Eye (tissue), 1 donor: ENCODE results near the gene TIGIT.
A peak's percentile ranks its signal among the peaks of the same experiment; 100 is the strongest.
"Not testable (repeated sequence)": the region's sequence is repeated elsewhere in the genome, so short reads cannot be mapped to it uniquely, and the experiment has no call there.

ENCODE experiments used
- DNase-seq: peaks from one replicate; pipeline ENCODE4 v3.0.0-alpha.2; 2015

TIGIT gene

DNA sequence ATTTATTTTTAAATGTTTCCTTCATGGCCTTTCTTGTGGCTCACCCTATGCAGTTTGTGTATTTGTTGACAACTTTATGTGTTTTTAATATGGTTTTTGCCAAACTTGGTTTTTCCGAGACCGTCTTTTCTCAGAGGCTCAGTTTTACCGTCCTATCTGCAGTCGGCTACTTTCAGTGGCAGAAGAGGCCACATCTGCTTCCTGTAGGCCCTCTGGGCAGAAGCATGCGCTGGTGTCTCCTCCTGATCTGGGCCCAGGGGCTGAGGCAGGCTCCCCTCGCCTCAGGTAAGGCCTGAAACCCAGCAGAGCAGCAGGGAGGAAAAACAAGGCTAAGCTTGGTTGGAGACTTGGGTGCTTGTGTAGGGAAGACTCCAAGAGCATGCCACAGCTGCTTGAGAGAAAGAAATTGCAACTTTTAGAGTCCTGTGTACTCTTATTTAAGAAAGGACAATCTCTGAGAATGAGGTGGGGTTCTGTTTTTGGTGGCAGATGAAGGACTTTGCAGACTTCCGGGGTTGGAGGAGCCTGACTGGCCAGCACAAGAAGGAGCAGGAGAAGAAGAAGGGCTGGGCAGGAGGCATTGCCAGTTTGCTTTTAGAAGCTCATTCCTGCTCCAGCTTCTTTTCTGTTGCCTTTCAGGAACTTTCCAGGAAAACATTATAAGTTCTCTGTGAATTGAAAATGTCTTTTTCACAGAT lies at the start of gene TIGIT:
Gene TIGIT (plus strand): TSS at position 191 of the 698 bp plus-strand sequence. CDS start 34 bp downstream, at position 225.
- DNase-seq, result no peak

DNA sequence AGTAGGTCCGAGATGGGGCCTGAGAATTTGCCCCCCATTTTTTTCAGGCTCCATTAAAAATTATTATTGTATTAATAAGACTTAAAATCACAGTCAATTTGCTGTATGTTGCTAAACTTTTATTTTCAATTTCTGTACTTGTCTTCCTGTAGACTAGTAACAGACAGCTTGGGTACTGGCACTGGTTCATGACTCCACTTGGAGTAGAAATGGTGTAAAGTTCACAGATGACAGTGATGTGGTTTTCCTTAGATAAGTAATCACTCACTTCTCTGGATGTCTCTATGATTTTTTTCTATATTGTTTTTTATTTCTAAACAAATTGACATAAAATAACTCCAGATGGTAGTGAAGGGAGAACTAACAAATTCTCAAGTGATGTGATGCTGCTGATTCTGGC lies 40.9 kb upstream of the TIGIT start:
- no peak for DNase-seq

DNA sequence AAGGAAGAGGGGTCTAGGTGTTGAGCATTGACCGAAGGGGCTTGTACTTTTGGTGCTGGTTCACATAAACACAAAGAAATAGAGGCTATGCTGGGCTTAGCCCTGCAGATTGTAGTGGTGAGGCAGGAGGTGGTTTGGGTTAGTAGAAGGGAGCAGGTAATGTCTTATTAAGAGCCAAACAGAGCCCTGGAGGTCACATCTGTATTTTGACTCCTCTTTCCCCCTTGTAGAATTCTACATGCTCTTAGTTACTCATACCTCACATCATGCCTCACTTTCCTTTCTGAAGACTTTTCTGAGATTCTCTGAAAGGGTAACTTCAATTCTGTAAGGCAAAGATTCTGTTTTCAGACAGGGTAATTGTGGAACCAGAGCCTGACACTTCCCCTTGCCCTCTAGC lies 40.3 kb upstream of the TIGIT start:
- DNase-seq, result no peak

DNA sequence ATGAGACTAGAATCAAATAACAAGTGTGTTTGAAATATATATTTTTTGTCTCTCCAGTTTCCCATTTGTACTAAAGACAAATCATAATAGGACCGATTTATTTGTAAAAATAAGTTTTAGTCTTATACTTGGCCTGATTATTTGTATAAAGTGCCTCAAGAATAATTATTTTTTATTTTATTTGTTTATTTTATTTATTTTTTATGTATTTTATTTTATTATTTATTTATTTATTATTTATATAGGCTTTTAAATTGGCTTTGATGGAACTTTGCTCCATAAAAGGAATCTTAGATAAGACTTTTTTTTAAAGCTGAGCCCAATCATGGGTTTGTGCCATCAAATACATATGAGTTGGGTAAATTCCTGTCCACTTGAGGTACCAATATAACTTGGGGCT lies 34.3 kb upstream of the TIGIT start:
- DNase-seq, result no peak

DNA sequence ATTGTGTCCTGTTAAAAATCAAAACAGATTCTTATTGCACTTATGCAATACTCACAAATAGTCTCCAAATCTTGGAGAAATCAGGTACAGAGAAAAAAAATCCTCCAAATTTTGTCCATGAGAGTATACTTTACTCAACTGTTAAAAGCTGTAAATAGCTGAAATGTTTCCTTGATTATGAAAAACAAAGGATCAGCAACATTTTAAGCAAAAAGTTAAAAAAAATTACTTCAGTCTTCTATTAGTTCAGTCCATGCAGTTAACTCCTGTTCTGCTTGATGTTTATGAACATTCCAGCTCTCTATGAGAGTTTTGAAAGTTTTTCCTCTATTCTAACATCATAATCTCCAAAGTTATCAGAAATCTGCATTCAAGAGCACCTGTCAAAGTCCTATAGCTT lies 33.7 kb upstream of the TIGIT start:
- no peak for DNase-seq

DNA sequence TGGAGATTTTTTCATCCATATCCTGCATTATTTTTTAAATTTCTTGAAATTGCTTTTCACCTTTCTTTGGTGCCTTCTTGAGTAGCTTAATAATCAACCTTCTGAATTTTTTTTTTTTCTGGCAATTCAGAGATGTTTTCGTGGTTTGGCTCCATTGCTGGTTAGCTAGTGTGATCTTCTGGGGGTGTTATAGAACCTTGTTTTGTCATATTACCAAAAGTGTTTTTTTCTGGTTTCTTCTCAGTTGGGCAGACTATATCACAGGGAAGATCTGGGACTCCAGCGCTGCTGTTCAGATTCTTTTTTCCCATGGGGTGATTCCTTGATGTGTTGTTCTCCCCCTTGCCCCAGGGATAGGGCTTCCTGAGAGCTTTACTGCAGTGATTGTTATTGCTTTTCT lies 23.8 kb upstream of the TIGIT start:
- no peak for DNase-seq

DNA sequence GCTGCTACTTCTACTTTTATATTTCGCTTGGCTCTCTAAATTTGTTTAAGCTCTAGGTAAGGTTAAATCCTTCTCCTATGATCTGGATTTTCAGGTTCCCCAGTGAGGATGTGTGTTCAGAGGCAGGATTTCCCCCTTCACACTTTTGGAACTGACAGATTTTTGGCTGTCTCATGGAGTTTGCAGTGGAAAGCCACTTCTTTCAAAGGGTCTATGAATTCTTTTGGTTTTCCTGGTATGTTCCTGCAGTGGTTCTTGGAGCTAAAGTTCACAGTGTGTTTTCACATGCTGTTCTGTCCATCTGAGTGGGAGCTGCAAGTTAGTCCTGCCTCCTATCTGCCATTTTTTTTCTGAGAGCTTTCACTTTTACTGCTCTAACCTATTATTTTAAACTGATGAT lies 21.6 kb upstream of the TIGIT start:
- no peak for DNase-seq

DNA sequence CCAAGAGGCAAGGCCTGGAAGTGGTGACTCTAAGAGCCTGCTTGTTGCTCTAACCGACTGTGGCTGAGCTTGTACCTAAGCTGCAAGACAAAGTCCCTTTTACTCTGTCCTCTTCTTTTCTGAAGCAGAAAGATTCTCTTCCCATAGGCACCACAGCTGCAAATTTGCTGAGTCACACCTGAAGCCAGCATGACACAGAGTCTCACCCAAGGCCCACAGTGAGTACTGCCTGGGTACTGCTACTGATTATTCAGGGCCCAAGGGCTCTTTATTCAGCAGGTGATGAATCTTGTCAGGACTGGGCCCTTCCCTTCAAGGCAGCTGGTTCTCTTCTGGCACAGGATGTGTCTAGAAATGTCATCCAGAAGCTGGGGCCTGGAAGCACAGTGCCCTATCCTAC lies 18.9 kb upstream of the TIGIT start:
- no peak for DNase-seq

DNA sequence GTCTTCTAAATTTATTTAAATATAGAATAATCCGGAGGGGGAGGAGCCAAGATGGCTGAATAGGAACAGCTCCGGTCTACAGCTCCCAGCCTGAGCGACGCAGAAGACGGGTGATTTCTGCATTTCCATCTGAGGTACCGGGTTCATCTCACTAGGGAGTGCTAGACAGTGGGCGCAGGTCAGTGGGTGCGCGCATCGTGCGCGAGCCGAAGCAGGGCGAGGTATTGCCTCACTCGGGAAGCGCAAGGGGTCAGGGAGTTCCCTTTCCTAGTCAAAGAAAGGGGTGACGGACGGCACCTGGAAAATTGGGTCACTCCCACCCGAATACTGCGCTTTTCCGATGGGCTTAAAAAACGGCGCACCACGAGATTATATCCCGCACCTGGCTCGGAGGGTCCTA lies 17.0 kb upstream of the TIGIT start:
- not testable (repeated sequence) for DNase-seq

DNA sequence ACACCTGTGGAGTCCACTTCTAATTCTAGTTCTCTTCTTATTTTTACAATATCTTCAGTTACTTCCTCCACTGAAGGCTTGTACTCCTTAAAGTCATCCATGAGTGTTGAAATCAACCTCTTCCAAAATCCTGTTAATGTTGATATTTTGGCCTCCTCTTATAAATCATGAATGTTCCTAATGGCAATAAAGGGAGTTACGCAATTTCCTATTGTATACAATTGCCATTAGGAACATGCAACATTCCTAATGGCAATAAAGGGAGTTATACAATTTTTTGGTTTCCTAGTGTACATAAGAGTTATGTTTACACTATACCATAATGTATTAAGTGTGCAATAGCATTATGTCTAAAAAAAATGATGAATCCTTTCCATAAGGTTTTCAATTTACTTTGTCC lies 9.2 kb upstream of the TIGIT start:
- DNase-seq, result no peak

DNA sequence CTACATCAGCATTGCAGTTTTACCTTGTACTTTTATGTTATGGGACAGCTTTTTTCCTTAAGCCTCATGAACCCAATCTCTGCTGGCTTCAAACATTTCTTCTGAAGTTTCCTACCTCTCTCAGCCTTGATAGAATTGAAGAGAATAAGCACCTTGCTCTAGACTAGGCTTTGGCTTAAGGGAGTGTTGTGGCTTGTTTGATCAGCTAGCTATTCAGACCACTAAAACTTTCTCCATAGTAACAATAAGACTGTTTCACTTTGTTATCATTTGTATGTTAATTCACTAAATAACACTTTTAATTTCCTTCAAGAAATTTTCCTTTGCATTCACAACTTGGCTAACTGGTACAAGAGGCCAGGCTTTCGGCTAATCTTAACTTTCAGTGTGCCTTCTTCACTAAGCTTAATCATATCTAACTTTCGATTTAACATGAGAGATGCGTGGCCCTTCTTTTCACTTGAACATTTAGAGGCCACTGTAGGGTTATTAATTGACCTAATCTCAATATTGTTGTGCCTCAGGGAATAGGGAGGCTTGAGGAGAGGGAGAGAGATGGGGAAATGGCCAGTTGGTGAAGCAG lies 8.1 kb upstream of the TIGIT start:
- no peak for DNase-seq

DNA sequence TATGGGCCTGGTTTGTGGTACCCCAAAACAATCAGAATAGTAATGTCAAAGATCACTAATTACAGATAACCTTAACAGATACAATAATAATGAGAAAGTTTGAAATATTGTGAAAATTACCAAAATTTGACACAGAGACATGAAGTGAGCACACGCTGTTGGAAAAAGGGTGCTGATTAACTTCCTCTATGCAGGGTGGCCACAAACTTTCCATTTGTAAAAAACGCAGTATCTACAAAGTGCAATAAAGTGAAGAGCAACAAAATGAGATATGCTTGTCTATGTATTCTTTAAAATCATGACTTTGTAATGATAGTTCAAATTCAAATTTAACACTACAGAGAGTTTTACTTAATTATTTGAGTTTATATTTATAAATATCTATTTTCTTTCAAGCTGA lies 7.6 kb upstream of the TIGIT start:
- DNase-seq, result no peak

DNA sequence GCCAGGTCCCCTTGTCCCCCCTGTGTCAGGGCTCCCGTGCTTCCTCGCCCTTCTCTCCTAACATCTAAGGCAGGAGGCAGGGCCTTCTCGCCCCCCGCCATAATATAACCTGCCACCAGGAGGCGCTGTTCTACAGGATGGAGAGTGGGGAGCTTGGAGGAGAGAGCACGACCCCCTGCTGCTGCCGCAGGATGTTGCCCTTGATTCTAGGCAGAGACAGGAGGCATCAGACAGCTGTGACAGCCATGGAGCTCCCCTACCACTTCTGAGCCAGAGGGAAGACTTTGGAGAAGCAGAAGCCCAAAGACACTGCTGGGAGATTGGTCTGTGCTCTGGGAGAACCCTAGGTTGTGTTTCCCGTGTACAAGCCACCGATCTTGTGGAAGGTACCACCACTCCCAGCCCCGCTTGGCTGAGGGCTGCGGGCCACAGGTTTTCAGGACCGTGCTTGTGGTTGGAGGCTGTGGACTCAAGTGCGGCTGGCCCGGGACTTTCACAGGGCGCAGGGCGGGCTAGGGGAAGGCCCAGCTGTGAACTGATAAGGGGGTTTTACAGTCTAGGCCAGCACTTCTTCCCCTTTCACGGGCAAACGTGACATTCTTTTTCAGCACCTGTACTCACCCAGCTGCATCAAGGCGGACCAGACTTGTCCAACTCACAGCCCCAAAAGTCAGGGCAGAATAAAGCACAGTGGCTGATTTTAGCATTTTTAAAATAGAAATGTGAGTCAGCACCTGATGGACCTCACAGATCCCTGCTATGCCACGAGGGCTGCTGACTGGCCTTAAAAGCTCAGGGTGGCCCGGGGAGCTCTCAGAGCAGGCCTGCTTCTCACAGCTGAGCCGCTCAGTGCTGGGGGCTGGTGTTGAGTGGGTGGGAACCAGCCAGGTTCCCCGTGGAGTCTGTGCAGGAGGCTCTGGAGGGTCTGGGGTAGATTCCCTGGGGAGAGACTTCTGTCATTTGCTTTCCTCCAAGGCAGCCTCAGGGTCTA lies 2.6 kb upstream of the TIGIT start:
- peak; percentile 61 for DNase-seq

DNA sequence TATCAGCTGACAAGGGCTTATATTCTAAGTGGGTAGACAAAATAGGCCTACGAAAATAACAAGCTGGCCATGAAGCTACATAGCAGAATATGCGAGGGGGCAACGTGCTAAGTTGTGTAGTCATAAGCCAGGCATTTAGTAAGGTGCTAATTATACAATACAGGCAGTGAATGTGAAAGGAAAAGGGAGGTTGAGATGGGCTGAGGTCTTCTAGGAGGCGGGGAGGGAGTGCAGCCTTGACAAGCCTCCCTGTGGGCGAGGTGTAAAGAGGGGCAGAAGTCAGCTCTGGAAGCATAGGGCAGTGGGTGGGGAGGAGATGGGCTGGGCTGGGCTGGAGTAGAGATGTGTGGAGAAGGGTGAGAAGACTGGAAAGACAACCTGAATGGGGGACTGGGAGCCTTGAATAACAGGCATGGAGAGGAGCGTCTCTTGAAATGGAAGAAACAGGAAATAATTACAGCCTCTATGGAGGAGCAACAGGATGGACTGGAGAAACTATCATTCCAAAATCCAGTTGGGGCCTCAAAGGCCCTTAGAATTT lies 1.2 kb downstream of the TIGIT start:
- no peak for DNase-seq

DNA sequence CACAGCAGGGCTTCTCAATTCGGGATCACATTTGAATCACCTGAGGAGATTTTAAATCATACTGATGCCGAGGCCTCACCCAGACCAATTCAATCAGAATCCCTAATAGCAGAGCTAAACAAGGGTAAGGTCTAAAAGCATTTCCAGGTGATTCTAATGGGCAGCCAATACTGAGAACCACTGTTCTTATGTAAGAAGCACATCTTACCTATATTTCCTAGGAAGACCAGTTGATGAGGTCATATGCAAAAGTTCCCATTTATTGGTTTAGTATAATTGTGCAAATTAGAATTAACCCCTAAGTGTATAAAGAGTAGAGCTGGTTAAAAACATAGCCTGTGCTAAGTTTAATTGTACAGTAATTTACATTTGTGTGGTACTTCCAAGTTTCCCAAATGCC lies 2.1 kb downstream of the TIGIT start:
- DNase-seq, result no peak

DNA sequence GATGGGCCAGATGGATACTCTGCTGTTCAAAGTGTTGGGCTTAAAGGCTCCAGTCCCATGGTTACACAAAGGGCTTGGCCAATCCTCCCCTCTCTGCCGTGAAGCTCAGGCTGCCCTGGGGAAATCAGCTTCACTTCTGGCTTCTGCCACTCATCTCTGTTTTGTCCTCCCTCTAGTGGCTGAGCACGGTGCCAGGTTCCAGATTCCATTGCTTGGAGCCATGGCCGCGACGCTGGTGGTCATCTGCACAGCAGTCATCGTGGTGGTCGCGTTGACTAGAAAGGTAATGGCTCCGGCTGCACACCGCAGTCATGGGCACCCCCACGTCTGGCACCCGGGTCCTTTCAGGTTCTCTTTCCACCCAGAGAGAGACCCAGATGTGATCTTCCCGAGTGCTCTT lies 5.6 kb downstream of the TIGIT start:
- DNase-seq, result peak; percentile 6

DNA sequence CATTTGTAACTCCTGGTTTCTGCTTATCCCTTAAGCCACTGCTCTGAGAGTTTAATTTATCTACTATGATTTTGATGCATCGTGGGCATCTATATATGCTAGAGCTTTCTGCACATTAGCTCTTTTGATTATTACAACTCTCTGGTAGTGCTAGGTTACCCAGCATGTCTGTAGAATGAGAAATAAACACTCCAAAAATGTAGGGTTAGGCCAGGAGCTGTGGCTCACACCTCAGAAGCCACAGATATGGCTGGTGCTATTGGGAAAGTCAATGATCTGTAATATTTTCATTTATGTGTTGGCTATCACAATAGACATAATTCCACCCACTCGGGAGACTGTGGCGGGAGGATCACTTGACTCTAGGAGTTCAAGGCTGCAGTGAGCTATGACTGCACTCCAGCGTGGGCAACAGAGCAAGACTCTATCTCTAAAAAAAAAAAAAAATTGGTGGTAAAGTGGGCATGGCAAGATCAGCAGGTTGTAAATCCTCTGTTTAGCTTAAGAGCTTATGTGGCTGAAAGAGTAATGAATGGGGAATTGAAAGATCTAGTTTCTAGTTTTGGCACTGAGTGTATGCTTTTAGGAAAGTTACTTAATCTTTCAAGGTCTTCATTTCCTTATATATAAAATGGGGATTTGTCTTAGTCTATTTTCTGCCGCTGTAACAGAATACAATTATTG lies 6.3 kb downstream of the TIGIT start:
- no peak for DNase-seq

DNA sequence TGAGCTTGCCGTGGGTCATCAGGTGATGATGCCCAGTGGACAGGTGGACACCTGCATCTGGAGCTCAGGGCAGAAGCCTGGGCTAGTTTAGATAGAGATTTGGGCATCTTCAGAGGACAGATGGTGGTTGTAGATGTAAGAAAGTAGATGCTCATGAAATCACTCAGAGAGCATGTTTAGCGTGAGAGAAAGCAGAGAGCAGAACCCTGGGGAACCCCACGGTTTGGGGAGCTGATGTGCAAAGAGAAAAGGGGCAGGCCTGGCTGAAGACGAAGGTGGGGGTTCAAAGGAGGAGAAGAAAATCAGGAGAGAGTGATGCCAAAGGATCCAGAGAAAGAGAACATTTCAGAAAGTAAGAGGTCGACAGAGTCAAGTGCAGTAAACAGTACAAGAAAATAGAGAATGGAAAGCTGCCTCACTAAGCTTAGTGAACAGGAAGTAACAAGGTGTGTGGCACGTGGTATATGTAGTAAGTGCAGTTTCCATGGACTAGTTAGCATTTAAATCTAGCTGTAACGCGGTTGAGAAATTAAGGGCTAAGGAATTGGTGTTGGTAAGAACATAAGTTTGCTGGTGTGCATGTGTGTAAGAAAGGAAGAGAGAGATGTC lies 13.5 kb downstream of the TIGIT start:
- no peak for DNase-seq

DNA sequence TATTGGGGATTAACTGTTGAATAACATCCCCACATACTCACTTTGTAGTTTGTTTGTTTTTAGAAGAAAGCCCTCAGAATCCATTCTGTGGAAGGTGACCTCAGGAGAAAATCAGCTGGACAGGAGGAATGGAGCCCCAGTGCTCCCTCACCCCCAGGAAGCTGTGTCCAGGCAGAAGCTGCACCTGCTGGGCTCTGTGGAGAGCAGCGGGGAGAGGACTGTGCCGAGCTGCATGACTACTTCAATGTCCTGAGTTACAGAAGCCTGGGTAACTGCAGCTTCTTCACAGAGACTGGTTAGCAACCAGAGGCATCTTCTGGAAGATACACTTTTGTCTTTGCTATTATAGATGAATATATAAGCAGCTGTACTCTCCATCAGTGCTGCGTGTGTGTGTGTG lies 14.0 kb downstream of the TIGIT start:
- no peak for DNase-seq

DNA sequence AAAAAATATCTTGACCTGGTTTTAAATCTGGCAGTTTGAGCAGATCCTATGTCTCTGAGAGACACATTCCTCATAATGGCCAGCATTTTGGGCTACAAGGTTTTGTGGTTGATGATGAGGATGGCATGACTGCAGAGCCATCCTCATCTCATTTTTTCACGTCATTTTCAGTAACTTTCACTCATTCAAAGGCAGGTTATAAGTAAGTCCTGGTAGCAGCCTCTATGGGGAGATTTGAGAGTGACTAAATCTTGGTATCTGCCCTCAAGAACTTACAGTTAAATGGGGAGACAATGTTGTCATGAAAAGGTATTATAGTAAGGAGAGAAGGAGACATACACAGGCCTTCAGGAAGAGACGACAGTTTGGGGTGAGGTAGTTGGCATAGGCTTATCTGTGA lies 14.5 kb downstream of the TIGIT start:
- no peak for DNase-seq

DNA sequence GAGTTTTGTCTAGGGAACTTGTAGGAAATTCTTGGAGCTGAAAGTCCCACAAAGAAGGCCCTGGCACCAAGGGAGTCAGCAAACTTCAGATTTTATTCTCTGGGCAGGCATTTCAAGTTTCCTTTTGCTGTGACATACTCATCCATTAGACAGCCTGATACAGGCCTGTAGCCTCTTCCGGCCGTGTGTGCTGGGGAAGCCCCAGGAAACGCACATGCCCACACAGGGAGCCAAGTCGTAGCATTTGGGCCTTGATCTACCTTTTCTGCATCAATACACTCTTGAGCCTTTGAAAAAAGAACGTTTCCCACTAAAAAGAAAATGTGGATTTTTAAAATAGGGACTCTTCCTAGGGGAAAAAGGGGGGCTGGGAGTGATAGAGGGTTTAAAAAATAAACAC lies 15.0 kb downstream of the TIGIT start:
- no peak for DNase-seq

DNA sequence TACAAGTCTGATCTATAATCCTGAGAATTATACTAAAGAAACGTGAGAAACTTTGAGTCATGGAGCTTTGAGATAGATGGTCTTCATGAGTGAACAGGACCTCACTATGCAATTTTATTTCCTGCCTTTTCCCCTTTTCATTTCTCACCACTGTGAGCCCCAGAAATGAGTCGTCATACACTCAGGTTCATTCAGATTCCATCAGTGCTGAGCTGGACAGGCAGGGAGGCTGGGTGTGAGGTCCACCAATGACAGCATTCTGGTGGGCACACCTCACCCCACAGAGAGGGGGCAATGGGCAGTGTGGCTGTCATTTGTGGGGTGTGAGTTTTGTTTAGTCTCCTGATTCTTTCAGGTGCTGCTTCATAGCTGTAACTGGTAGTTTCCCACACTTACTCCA lies 16.9 kb downstream of the TIGIT start:
- no peak for DNase-seq

DNA sequence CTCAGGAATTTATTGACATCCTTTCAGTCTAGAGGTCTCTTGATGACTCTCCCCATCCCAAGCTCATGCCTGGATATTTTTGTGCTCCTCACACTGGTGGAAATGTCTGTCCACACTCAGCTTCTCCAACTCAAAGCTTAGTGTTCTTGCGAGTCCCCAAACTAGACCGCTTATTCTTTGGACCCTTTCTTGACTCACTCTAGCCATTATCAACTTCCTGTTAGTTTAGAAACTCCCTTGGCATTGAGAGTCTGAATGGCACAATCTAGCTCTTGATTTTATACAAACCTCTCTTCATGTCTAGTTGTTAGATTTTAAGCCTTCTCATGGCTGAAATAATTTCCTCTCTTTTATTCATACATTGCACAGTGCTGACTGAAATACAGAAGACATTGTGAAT lies 19.6 kb downstream of the TIGIT start:
- DNase-seq, result no peak
